Measurements from ENCODE around the gene SIPA1. TPM values are rescaled to one million over a fixed set of nuclear protein-coding genes. Genes with fewer than 3 reads are reported as not detected.
A peak's percentile ranks its signal among the peaks of the same experiment; 100 is the strongest.
"Not testable (repeated sequence)": the region's sequence is repeated elsewhere in the genome, so short reads cannot be mapped to it uniquely, and the experiment has no call there.

Gene SIPA1
- total RNA-seq, 1 donor from 2014 or later, result 3.7 TPM

DNA sequence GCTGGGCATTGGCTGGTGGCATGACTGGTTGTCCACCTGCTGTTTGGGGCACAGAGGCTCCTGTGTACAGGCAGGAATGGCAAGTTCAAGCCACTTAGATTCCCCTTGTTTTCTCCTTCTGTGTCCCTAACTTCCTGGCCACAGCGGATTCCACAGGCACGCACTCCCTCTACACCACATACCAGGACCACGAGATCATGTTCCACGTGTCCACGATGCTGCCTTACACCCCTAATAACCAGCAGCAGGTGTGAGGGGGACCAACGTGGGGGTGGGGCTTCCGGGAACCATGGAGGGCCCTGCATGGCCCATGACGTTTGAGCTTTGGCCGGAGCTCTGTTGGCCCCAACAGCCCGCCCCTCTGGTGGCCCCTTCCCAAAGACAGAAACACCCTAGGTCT, 7.8 kb downstream of the SIPA1 start:
- DNase-seq, result no peak

DNA sequence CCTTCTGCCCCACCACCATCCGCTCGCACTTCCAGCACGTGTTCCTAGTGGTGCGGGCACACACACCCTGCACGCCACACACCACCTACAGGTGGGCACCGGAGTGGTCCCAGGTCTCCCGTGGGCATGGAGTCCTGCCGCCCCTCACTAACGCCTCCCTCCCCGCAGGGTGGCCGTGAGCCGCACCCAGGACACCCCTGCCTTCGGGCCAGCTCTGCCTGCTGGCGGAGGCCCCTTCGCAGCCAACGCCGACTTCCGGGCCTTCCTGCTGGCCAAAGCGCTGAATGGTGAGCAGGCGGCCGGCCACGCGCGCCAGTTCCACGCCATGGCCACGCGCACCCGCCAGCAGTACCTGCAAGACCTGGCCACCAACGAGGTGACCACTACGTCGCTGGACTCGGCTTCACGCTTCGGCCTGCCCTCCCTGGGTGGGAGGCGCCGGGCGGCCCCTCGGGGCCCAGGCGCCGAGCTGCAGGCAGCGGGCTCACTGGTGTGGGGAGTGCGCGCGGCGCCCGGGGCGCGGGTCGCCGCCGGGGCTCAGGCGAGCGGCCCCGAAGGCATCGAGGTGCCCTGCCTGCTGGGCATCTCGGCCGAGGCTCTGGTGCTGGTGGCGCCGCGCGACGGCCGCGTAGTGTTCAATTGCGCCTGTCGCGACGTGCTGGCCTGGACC, 8.5 kb downstream of the SIPA1 start:
- DNase-seq, result no peak

DNA sequence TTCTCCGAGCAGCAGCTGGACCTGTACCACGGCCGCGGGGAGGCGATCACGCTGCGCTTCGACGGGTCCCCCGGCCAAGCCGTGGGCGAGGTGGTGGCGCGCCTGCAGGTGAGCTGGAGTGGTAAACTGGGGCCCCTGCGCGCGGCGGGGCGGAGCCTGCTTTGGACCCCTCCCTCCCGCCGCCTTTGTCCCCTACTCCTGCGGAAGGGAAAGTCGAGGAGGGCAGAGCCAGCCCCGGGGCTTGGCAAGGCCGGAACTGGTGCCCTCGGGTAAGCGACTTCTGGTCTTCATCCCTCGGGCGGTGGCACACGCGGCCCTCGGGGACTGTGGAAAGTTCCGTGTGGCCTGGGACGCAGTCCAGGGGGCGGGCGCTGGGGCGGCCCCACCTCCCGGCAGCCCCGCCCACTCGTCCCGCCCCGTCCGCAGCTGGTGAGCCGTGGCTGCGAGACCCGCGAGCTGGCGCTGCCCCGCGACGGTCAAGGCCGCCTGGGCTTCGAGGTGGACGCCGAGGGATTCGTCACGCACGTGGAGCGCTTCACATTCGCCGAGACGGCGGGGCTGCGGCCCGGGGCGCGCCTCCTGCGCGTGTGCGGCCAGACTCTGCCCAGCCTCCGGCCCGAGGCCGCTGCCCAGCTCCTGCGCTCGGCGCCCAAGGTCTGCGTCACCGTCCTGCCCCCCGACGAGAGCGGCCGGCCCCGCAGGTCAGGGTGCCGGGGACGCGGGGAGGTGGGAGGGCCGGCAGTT, 9.2 kb downstream of the SIPA1 start:
- DNase-seq, result peak; percentile 13

DNA sequence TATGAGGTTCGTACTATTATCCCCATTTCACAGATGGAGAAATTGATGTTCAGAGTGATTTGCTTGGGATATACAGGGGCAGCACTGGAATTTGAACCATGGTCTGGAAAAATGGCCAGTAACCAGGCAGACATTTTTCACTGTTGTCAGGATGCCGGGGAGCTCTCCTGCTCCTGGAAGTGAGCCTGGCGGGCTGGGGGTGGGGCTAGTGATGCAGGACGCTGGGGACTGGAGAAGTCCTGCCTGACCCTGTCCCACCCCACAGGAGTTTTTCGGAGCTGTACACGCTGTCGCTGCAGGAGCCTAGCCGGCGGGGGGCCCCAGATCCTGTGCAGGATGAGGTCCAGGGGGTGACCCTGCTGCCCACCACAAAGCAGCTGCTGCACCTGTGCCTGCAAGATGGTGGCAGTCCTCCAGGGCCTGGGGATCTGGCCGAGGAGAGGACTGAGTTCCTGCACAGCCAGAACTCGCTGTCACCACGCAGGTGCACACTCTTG, 11.1 kb downstream of the SIPA1 start:
- no peak for DNase-seq

DNA sequence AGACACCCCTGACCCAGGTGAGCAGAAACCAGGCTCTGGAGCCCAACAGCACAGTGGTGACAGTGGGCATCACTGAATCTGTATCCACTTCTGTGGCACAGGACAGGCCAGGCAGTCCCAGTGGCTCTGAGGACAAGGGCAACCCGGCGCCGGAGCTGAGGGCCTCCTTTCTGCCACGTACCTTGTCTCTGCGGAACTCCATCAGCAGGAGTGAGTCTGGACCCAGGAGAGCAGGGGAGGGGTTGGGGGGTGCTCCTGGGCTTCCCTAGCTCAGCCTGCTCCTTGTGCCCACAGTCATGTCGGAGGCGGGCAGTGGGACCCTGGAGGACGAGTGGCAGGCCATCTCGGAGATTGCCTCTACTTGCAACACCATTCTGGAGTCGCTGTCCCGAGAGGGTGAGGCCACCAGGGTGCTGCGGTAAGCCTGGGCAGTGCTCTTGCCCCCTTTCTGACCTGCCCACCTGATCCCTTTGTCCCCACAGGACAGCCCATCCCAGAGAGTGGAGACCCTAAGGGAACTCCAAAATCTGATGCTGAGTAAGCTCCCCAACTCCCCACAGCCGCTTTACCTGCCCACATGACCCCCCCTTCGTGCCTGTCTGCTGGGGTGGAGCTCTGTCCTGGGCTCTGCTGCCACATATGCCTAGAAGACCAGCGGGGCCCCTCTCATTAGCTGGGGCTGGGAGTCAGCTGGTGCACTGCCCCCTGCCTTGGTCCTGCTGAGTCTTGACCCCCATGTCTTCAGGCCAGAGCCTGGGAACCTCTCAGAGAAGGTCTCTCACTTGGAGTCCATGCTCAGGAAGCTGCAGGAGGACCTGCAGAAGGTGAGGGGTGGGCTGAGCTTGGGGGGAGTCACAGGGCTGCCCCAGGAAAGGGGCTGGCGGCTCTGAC, 12.0 kb downstream of the SIPA1 start:
- no peak for DNase-seq

DNA sequence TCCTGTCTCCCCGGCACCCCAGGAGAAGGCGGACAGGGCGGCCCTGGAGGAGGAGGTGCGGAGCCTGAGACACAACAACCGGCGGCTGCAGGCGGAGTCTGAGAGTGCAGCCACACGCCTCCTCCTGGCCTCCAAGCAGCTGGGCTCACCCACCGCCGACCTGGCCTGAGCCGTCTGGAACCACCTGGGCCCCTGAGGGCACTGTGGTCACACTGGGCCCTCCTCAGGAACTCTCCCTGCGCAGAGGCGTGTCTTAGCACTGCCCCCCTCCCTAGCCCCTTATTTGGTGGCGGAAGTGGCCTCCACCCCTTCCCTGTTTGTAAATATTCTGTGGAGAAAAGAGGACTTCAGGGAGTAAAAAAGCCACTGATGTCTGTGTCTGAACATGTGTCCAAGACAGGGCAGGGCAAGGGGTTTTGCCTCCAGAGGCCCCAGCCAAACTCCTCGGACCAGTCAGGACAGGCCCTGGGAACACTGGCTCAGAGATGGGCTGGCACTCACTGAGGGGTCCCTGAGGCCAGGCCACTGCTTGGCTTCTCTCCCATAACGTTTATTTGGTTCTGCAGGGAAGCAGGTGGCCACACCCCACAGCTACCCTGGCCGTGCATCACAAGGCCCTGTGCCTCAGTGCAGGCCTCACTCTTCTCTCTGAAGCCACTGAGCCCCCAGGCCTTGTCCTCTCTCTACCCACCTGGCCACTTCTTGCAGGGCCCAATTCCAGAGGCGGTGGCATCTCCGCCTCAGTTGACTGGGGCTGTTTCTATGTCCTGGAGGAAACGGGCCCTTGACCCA, 12.8 kb downstream of the SIPA1 start:
- DNase-seq, result no peak

DNA sequence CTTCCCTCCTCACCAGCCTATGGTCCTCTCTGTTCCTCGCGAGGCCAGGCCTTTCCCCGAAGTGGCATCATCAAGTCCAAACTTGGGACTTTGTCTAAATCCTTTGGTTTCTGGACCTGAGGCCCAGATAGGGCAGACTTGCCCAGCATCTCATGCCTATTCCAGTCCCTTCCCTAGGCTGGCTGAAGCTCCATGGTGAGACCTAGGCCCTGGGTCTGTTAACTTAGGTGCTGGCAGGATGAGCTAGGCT, 13.4 kb downstream of the SIPA1 start:
- DNase-seq, result no peak

DNA sequence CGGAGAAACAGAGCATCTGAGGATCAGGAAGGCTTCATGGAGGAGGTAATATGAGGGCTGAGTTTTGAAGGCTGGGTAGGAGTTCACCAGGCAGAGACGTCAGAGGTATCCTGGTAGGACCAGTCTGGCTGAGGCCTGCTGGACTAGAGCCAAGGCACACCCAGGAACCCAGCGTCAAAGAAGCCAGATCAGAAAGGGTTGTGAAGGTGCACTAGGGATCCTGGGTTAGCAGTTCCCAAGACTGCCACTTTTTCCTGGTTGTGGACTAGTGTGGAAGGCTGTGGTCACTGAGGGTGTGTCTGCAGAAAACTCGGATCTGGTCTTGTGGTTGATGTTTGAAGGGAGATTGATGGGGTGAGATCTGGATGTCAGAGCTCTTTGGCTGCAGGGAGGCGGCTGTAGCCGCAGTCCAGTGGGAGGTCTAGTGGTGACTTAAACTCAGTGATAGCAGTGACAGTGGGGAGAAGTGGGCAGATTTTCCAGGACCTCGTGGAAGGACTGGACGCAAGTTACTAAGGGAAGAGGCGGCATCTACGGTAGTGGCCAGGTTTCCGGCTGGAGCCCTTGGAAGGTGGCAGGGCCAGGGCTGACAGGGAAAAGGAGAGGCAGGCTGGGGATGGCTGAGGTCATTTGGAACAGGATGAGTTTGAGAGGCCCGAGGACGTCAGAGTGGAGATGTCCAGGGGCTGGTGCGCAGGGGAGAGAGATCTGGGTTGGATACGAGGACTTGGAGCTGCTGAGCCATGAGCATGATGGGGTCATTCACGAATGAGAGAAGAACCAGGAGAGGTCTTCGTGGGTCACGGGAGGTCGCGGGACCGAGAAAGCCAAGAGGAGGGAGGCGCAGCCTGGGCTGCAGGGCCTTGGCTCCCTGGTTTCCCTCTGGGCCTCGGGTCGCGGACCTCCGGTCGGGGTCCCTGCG, 13.9 kb downstream of the SIPA1 start:
- DNase-seq, result no peak

DNA sequence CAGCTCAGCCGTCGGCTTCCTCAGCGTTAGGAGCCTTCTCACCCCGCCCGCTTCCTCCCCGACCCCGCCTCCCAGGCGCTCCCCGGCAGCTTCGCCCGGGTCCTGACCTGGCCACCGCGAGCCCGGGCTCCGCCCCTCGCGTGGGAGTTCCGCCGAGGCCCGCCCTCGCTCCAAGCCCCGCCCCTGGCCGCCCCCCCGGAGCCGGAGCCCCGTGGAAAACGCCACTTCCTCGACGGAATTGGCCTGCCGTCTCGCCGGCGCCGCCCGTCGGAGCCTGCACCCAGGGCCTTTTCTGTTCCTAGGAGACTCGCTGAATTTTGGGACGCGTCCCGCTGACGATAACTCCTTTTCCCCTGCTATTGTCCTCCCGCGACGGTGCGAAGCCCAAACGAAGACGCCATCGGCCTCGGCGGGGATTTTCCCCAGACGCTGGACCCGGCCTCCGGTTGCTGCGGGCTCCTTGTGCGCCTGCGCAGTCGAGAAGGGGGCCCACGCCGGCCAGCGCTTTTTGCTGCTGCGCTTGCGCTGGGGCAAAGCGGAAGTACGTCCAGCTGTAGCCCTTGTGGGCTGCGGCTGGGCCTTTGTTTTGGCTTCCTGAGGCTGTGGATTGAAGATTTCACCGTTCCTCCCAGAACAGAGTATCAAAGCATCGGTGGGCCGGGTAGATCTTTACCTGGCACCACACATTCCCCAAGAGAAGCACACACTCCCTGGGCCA, 14.8 kb downstream of the SIPA1 start:
- peak; percentile 82 for DNase-seq

DNA sequence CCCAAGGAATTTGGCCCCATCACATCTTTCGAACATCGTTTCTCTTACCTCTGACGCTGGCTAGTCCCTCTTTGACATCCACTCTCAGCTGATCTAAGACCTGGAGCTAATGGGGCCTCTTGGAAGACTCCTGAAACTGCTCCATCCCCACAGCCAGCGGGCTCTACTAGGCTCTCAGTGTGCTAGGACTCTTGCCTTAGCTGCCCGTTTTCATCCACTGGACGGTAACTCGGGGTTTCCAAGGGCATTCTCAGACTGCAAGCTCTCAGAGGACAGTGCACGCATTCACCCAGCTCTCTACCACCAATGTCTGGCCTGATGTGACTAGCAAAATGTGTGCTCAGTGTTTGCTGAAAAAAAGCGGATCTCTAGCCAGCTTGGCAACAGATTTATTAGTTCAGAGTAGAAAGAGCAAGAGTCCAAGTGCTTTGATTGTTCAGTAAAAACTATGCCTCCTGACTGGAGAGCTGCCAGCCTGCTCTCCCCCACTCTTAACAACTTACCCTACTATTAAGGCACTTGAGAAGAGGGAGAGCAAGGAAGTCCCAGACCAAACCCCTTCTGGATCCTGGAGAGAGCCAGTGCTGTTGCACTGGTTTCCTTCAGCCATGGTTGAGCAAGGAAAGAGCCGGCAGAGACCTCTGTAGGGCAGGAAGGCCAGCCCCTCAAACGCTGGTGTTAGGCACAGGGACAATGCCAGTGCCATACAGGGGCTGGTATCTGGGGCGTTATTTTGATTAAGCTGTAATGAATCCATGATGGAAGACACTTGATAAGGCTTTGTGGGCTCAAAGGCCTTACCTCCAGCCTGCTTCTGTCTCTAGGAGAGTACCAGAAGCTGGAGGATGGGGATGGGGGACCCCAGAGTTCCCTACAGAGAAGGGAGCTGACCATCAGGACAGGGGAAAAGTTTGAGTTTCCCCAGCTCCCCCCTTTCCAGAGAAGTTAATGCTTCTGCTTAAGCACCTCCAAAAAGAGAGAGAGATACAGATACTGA, 15.6 kb downstream of the SIPA1 start:
- no peak for DNase-seq

DNA sequence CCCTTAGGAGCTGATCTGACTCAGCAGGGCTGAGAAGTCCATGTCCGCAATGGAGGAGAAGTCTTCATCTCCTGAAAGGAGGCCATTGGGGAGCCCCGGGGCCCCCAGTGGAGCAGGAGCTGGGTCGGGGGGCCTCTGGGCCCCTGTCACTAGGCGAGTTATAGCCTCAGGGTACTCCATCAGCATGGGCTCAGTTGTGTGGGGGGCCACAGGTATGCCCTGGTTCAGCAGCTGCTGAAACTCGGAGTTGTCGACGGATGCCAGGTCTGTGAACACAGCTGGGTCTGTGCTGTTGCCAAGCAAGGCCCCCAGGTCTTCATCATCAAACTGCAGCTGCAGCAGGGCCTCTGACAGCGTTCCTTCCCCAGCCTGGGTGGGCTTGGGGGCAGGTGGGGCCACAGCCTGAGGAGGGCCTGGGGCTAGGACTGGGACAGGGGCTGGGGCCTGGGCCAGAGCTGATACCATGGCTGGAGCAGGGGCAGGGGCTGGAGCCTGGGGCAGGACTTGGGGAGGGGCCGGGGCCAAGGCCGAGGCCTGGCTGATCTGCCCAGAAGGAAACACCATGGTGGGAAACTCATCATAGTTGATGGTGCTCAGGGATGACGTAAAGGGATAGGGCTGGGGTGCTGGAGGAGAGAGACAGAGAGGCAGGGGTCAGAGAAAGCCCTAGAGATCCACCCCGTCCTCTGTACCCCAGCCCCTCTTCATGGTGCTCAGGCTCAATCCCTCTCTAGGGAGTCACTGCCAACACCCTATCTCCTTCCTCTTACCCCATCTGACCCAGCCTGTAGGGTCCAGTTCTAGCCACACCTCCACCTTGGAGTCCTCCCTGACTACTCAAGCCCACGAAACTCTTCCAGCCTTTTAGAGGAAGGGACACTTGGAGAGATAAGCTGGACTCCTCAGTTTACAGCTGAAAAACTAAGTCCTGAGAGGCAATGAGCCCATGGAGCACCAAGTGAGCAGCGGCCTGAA, 16.8 kb downstream of the SIPA1 start:
- no peak for DNase-seq

DNA sequence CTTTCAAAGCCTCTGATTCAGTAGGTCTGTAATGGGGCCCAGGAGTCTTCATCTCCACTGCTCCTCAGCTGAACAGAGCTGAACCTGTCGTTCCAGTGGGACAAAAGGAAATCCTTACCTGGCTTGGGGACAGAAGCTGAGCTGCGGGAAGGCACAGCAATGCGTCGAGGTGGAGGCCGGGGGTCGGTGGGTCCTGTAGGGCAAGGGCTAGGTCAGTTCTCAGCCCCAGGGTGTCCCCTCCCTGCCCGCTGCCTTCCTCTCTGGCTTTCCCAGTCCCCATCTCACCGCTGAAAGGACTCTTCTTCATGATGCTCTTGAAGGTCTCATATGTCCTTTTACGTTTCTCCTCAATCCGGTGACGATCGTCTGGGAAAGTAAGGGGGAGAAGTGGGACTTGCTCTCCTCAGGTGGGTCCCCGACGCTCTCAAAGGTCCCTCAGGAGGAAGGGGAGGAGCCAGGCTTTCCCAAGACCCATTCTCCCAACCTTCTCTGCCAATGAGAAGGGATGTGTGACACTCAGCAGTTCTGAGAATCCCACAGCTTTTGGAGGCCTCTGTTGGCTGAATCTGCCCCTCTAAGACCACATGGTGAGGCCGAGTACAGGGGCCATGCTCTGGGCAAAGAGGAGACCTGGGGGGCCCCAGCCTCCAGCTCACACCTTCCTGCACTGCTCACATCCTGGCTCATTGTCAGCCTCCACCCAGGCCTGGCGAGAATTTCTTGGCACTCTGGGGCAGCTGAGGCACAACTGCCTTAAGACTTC, 17.9 kb downstream of the SIPA1 start:
- DNase-seq, result no peak

DNA sequence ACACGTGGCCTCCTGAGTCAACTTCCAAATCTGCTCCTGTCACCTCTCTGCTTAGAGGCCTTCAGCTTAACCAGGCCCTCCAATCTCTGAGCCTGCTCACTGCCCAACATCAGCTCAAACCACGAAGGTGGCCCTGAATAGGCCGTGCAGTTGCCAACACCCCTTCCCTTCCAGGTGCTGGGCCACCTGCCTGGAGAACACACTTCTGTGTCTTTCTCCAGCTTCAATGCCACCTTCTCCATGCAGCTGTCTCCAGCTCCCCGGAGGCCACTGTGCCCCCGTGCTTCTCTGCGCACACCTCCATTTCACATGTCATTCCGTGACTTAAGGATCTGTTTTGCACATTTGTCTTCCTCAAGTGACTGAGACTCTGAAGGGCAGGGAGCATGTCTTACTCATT, 19.5 kb downstream of the SIPA1 start:
- no peak for DNase-seq

DNA sequence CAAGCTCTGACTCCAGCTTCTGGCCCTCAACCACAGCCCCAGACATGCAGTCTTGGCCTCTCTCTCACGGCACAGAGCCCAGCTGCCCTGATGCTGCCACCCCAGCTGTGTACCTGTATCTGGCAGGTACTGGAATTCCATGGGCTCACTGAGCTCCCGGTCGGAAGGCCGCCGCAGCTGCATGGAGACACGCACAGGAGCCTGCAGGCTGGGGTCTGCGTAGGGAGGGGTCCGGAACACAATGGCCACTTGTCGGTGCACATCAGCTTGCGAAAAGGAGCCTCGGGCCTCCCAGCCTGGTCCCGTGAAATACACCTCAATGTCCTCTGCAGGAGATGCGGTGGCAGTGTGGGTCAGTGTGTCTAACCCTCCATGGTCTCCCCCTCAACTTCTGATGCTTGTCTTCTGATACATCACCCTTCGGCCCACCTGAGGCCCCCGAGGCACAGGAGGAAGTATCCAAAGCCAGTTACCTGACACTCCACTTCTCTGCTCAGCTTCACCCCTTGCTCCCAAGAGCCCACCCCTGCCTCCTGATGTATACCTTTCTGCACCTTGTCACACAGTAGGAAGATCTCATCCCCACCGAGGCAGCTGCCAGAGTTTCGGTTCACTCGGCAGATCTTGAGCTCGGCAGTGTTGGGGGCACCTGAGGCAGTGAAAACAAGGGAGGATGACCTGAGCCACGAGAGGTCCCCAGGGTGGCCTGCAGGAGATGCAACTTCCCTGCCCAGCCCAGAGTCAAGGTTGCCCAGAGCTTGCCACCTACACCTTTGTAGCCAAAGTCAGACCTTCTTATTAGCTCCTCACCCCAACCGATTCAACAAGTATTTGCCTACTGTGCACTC, 20.5 kb downstream of the SIPA1 start:
- DNase-seq, result no peak

DNA sequence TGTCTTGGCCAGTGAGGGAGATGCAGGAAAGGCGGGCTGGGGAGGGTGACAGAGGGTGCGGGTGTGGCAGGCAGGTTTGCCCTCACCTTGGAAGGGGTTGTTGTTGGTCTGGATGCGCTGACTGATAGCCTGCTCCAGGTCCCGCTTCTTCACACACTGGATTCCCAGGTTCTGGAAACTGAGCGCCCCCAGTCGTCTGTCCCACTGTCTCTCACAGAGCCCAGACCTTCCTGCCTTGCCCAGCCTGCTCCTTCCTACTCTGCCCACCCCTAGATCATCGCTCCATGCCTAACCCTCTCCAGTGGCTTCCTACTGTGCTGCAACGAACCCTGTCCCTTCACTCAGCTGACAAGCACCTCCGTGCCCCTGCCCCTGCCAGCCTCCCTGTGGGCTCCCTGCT, 22.1 kb downstream of the SIPA1 start:
- DNase-seq, result no peak

DNA sequence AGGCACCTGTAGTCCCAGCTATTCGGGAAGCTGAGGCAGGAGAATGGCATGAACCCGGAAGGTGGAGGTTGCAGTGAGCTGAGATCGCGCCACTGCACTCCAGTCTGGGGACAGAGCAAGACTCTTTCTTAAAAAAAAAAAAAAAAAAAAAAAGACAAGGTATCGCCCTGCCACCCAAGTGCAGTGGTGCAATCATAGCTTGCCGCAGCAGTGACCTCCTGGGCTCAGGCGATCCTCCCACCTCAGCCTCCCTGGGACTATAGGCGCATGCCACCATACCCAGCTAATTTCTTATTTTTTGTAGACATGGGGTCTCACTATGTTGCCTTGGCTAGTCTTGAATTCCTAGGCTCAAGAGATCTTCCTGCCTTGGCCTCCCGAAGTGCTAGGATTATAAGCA, 23.0 kb downstream of the SIPA1 start:
- DNase-seq, result not testable (repeated sequence)
